Mucosa of descending colon (tissue), 3 donors: ENCODE data around the gene RAPGEF2. TPM values are rescaled to one million over a fixed set of nuclear protein-coding genes. Genes with fewer than 3 reads are reported as not detected.

Experiments
- ATAC-seq: fragments of 200-7000 bp; cut with Tn5 transposase; one replicate; pipeline ENCODE4 v1.9.1; 2020; ENCODE audit warnings: mild to moderate bottlenecking, moderate library complexity
- DNase-seq, 3 donors: peaks; one replicate each; pipeline ENCODE4 v3.0.0-alpha.2; 2020
- H3K36me3 ChIP-seq: fragments of 200-600 bp; one replicate; pipeline ENCODE4 v1.8.0; 2021; ENCODE audit warnings: low read depth, mild to moderate bottlenecking
- H3K4me1 ChIP-seq: fragments of 200-600 bp; one replicate; pipeline ENCODE4 v1.8.0; 2021; ENCODE audit warnings: low read depth, mild to moderate bottlenecking
- H3K4me3 ChIP-seq: fragments of 200-600 bp; one replicate; pipeline ENCODE4 v1.8.0; 2021; ENCODE audit warnings: mild to moderate bottlenecking
- H3K9me3 ChIP-seq: fragments of 200-600 bp; one replicate; pipeline ENCODE4 v1.8.0; 2021; ENCODE audit warnings: mild to moderate bottlenecking
- CTCF ChIP-seq: fragments of 200-600 bp; IDR thresholded peaks from one replicate; pipeline ENCODE4 v1.8.0; 2022; ENCODE audit warnings: antibody characterized with exemption, mild to moderate bottlenecking
- intact Hi-C, 2 donors: fragments of 100-400 bp; cut with DNase I in 1 of 2; cut with micrococcal nuclease in 1 of 2; formaldehyde crosslinking; loops; one replicate each; pipeline versions ENCODE4 v1.11.0 to v1.11.1; 2022; cut with DNase I, micrococcal nuclease
- total RNA-seq, 3 donors: library from RNA; stranded (reverse); fragmentation: NEBNext Ultra II Directional in 2 of 3; extraction: Animal tissue kit (Norgen Biotek cat#: 25700) in 2 of 3; gene quantifications; one replicate each; pipeline versions ENCODE4 v1.2.1 to v1.2.4, GENCODE V29; 2021 to 2023
- donor health status: DM: no; HTN: no; CAD: no; lungs with moderate emphysema.
- donor health status: DM: no; HTN: no; CAD: no.
- donor health status: DM: no; HTN: yes; CAD: no.

The RAPGEF2 gene
- total RNA-seq, 3 donors from 2014 or later, result 42.8 to 68.2 (median 55.1) TPM

GRCh38 chr4:159346681-159347080 lies 243.8 kb downstream of the RAPGEF2 start:
- intact Hi-C loops, result no loop called here
- ATAC-seq, result no peak

GRCh38 chr4:159347813-159348212 lies 244.9 kb downstream of the RAPGEF2 start:
- Histone ChIP-seq H3K36me3 (no peaks in the 10 kb centered on the region), H3K4me1 (no peaks in the 10 kb centered on the region), H3K9me3 (no peaks in the 10 kb centered on the region), H3K4me3 (no peak overlapping the region)
- no peak for ATAC-seq
- DNase-seq, result no peak
- intact Hi-C loops, result no loop called here
- TF ChIP-seq CTCF, result no peak

More at GRCh38 chr4:159346681-159347080, 243.8 kb downstream of the RAPGEF2 start:
- no peaks in the 10 kb centered on the region for H3K9me3 ChIP-seq
- TF ChIP-seq CTCF, result no peak
- H3K4me3 ChIP-seq, result no peak overlapping the region
- H3K4me1 ChIP-seq, result no peaks in the 10 kb centered on the region
- DNase-seq, result no peak
- H3K36me3 ChIP-seq, result no peaks in the 10 kb centered on the region

GRCh38 chr4:159349332-159349731 lies 246.5 kb downstream of the RAPGEF2 start:
- Histone ChIP-seq H3K4me1 (no peaks in the 10 kb centered on the region), H3K9me3 (no peaks in the 10 kb centered on the region), H3K4me3 (no peak overlapping the region), H3K36me3 (no peaks in the 10 kb centered on the region)
- no peak for TF ChIP-seq CTCF
- no peak for DNase-seq
- ATAC-seq, result no peak
- intact Hi-C loops, result no loop called here

GRCh38 chr4:159352609-159353008 lies 249.7 kb downstream of the RAPGEF2 start:
- ATAC-seq (no peak), DNase-seq (no peak)
- intact Hi-C loops, result no loop called here
- H3K4me3 ChIP-seq, result no peak overlapping the region
- no peaks in the 10 kb centered on the region for H3K36me3 ChIP-seq
- no peaks in the 10 kb centered on the region for H3K4me1 ChIP-seq
- TF ChIP-seq CTCF, result no peak
- H3K9me3 ChIP-seq, result no peaks in the 10 kb centered on the region

- Histone ChIP-seq H3K4me1 (no peaks in the 10 kb centered on the region), H3K9me3 (no peaks in the 10 kb centered on the region), H3K4me3 (no peak overlapping the region), H3K36me3 (peaks cover 3% of the 10 kb centered on the region)
- no peak for TF ChIP-seq CTCF
- DNase-seq (no peak), ATAC-seq (no peak)
- intact Hi-C loops, result no loop called here
These were observed 250.7 kb downstream of the RAPGEF2 start for GRCh38 chr4:159353422-159354116.
